Measurements from ENCODE around the gene GLS2. TPM values are rescaled to one million over a fixed set of nuclear protein-coding genes. Genes with fewer than 3 reads are reported as not detected.
A peak's percentile ranks its signal among the peaks of the same experiment; 100 is the strongest.

Gene GLS2
- total and polyA plus RNA-seq, 5 donors from 2014 or later, result 0.64 to 3.9 (median 1.3) TPM

- H3K4me3 Mint-ChIP-seq, result peak overlapping the region; percentile 86 to 93 (median 90)
- no peaks in the 10 kb centered on the region for H3K9me3 ChIP-seq (ENCODE audit: control insufficient read depth in 2 of 2, low read length in 2 of 2)
- peaks cover 17% of the 10 kb centered on the region for H3K4me1 ChIP-seq (ENCODE audit: control insufficient read depth, insufficient read depth, low read length, poor library complexity, severe bottlenecking)
- peak; percentile 8 to 20 for ATAC-seq (ENCODE audit: low read depth in 2 of 2)
- H3K27me3 Mint-ChIP-seq, result peaks cover 30% of the 10 kb centered on the region
- peak in 2 of 3 donors; percentile 18 to 26 for DNase-seq
- H3K9me3 Mint-ChIP-seq, result peaks cover 0 to 3% (median 0%) of the 10 kb centered on the region in 7 donors
- peak overlapping the region; percentile 21 for H3K4me3 ChIP-seq (ENCODE audit: low read depth, low read length)
- H3K27ac Mint-ChIP-seq, result peak overlapping the region in 2 of 3 donors; percentile 84 to 90
- H3K27ac ChIP-seq (ENCODE audit: insufficient read depth, low read length, poor library complexity, severe bottlenecking), result no peak overlapping the region
- peaks cover 12% of the 10 kb centered on the region for H3K27me3 ChIP-seq (ENCODE audit: control insufficient read depth, insufficient read depth, low read length)
- H3K4me1 Mint-ChIP-seq, result peaks cover 0 to 25% (median 10%) of the 10 kb centered on the region in 4 donors
- no peaks in the 10 kb centered on the region for H3K36me3 Mint-ChIP-seq
- H3K36me3 ChIP-seq (ENCODE audit: control insufficient read depth, insufficient read depth, low read length), result no peaks in the 10 kb centered on the region
Measured at GRCh38 chr12:56487448-56488040, 417 bp downstream of the GLS2 start.

GRCh38 chr12:56486694-56487093, 1.3 kb downstream of the GLS2 start:
- peaks cover 0 to 25% (median 10%) of the 10 kb centered on the region in 4 donors for H3K4me1 Mint-ChIP-seq

GRCh38 chr12:56484566-56484965, 3.4 kb downstream of the GLS2 start:
- H3K4me3 ChIP-seq (ENCODE audit: low read depth, low read length), result no peak overlapping the region
- Mint-ChIP-seq H3K36me3 (peaks cover 8% of the 10 kb centered on the region), H3K27me3 (peaks cover 7% of the 10 kb centered on the region), H3K27ac (no peak overlapping the region), H3K9me3 (no peaks in the 10 kb centered on the region), H3K4me1 (peaks cover 7 to 25% (median 15%) of the 10 kb centered on the region in 4 donors), H3K4me3 (no peak overlapping the region)
- H3K9me3 ChIP-seq (ENCODE audit: control insufficient read depth in 2 of 2, low read length in 2 of 2), result no peaks in the 10 kb centered on the region
- H3K27ac ChIP-seq (ENCODE audit: insufficient read depth, low read length, poor library complexity, severe bottlenecking), result no peak overlapping the region
- H3K4me1 ChIP-seq (ENCODE audit: control insufficient read depth, insufficient read depth, low read length, poor library complexity, severe bottlenecking), result peaks cover 17% of the 10 kb centered on the region
- H3K36me3 ChIP-seq (ENCODE audit: control insufficient read depth, insufficient read depth, low read length), result no peaks in the 10 kb centered on the region
- no peak for DNase-seq
- peaks cover 7% of the 10 kb centered on the region for H3K27me3 ChIP-seq (ENCODE audit: control insufficient read depth, insufficient read depth, low read length)
- no peak for ATAC-seq (ENCODE audit: low read depth in 2 of 2)

More at GRCh38 chr12:56486694-56487093, 1.3 kb downstream of the GLS2 start:
- no peaks in the 10 kb centered on the region for H3K9me3 ChIP-seq (ENCODE audit: control insufficient read depth in 2 of 2, low read length in 2 of 2)
- DNase-seq, result no peak
- H3K9me3 Mint-ChIP-seq, result peaks cover 0 to under 1% (median 0%) of the 10 kb centered on the region in 7 donors
- no peak overlapping the region for H3K4me3 ChIP-seq (ENCODE audit: low read depth, low read length)
- peaks cover 17% of the 10 kb centered on the region for H3K4me1 ChIP-seq (ENCODE audit: control insufficient read depth, insufficient read depth, low read length, poor library complexity, severe bottlenecking)
- peaks cover 12% of the 10 kb centered on the region for H3K27me3 ChIP-seq (ENCODE audit: control insufficient read depth, insufficient read depth, low read length)
- peak overlapping the region; percentile 67 to 89 (median 76) for H3K4me3 Mint-ChIP-seq
- H3K27ac Mint-ChIP-seq, result no peak overlapping the region
- H3K27me3 Mint-ChIP-seq, result peaks cover 28% of the 10 kb centered on the region
- no peak overlapping the region for H3K27ac ChIP-seq (ENCODE audit: insufficient read depth, low read length, poor library complexity, severe bottlenecking)
- H3K36me3 Mint-ChIP-seq, result no peaks in the 10 kb centered on the region
- no peak for ATAC-seq (ENCODE audit: low read depth in 2 of 2)
- no peaks in the 10 kb centered on the region for H3K36me3 ChIP-seq (ENCODE audit: control insufficient read depth, insufficient read depth, low read length)

DNA sequence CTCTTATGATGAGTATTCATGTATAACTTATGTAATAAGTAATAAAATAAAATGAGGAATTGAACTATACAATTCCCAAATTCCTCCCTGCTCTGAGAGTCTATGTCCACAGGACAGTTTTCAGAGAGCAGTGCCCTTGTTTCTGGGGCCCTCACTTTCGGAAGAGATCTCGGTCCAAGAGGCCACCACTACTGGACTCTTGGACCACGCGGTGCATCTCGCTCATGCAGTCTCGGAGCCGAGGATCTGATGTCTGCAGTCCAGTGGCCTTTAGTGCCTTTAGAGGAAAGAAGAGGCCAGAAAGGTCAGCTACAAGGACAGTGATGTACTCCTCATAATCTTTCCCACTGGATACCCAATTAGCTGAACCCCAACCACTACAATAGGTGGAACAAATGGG, 8.3 kb downstream of the GLS2 start:
- no peaks in the 10 kb centered on the region for H3K27me3 ChIP-seq (ENCODE audit: control insufficient read depth, insufficient read depth, low read length)
- ATAC-seq (ENCODE audit: low read depth in 2 of 2) (no peak), DNase-seq (no peak)
- H3K36me3 ChIP-seq (ENCODE audit: control insufficient read depth, insufficient read depth, low read length), result no peaks in the 10 kb centered on the region
- Mint-ChIP-seq H3K27ac (no peak overlapping the region), H3K27me3 (no peaks in the 10 kb centered on the region), H3K36me3 (peaks cover 8% of the 10 kb centered on the region), H3K9me3 (no peaks in the 10 kb centered on the region), H3K4me1 (peaks cover 0 to 9% (median 6%) of the 10 kb centered on the region in 4 donors), H3K4me3 (no peak overlapping the region)
- no peak overlapping the region for H3K4me3 ChIP-seq (ENCODE audit: low read depth, low read length)
- no peak overlapping the region for H3K27ac ChIP-seq (ENCODE audit: insufficient read depth, low read length, poor library complexity, severe bottlenecking)
- no peaks in the 10 kb centered on the region for H3K4me1 ChIP-seq (ENCODE audit: control insufficient read depth, insufficient read depth, low read length, poor library complexity, severe bottlenecking)
- H3K9me3 ChIP-seq (ENCODE audit: control insufficient read depth in 2 of 2, low read length in 2 of 2), result no peaks in the 10 kb centered on the region

DNA sequence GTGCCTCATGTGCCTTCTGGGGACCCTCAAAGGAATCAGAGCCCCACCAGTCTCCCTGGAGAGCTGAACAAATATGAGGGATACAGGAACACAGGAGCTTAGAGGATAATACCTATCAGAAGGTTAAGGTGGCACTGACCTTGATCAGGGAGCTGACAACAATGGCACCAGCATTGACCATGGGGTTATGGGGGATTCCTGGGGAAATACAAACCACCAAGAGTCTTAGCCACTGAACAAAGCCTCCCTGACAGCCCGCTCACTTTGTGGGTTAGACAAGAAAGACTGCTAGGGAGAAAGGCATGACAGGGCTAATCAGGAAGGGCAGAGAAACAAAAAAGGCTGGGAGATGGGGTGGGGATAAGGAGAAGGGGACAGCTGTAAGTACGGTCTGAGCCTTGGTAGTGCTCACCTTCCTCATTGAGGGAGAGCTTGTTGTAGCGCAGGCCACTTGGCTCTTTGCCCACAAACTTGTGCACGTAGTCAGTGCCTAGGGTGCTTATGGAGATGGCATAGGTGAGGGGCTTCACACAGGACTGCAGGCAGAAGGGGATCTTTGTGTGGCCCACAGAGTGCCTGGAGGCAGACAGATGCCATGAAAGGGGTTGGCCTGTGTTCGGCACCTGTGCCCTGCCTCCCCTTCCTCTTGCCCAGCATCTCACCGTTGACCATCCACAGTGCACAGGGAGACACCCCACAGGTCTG, 10.3 kb downstream of the GLS2 start:
- ATAC-seq (ENCODE audit: low read depth in 2 of 2) (no peak), DNase-seq (no peak)
- no peak overlapping the region for H3K4me3 ChIP-seq (ENCODE audit: low read depth, low read length)
- H3K27me3 ChIP-seq (ENCODE audit: control insufficient read depth, insufficient read depth, low read length), result no peaks in the 10 kb centered on the region
- H3K27ac ChIP-seq (ENCODE audit: insufficient read depth, low read length, poor library complexity, severe bottlenecking), result no peak overlapping the region
- no peaks in the 10 kb centered on the region for H3K9me3 Mint-ChIP-seq
- no peak overlapping the region for H3K4me3 Mint-ChIP-seq
- H3K4me1 ChIP-seq (ENCODE audit: control insufficient read depth, insufficient read depth, low read length, poor library complexity, severe bottlenecking), result no peaks in the 10 kb centered on the region
- H3K27me3 Mint-ChIP-seq, result no peaks in the 10 kb centered on the region
- peaks cover 0 to 12% (median 9%) of the 10 kb centered on the region in 4 donors for H3K4me1 Mint-ChIP-seq
- H3K27ac Mint-ChIP-seq, result no peak overlapping the region
- no peaks in the 10 kb centered on the region for H3K9me3 ChIP-seq (ENCODE audit: control insufficient read depth in 2 of 2, low read length in 2 of 2)
- H3K36me3 ChIP-seq (ENCODE audit: control insufficient read depth, insufficient read depth, low read length), result no peaks in the 10 kb centered on the region
- peaks cover 15% of the 10 kb centered on the region for H3K36me3 Mint-ChIP-seq

DNA sequence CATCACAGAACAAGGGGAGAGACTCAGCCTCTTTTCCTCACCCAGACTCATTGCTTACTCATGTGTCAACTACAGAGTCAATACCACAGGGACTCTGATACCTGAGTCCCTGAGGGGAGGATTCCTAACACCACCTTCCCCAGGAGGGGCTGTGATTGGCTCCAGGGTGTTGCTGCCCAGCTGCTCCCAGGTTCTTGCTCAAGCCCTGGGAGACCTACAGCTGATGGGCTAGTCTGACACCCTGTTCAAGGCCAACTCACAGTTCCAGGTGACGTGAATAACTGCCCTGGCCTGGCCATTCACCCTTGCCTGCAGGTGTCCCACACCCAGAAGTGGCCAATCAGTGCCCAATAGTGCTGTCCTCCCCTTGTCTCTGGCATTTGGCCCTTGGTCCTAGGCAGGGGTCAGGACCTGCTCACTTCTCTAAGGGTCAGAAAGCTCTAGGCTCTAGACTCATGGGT, 11.0 kb downstream of the GLS2 start:
- Histone ChIP-seq H3K9me3 (ENCODE audit: control insufficient read depth in 2 of 2, low read length in 2 of 2) (no peaks in the 10 kb centered on the region), H3K4me3 (ENCODE audit: low read depth, low read length) (no peak overlapping the region), H3K27me3 (ENCODE audit: control insufficient read depth, insufficient read depth, low read length) (no peaks in the 10 kb centered on the region), H3K4me1 (ENCODE audit: control insufficient read depth, insufficient read depth, low read length, poor library complexity, severe bottlenecking) (no peaks in the 10 kb centered on the region), H3K27ac (ENCODE audit: insufficient read depth, low read length, poor library complexity, severe bottlenecking) (no peak overlapping the region), H3K36me3 (ENCODE audit: control insufficient read depth, insufficient read depth, low read length) (no peaks in the 10 kb centered on the region)
- H3K4me3 Mint-ChIP-seq, result no peak overlapping the region
- DNase-seq, result no peak
- ATAC-seq (ENCODE audit: low read depth in 2 of 2), result no peak
- H3K4me1 Mint-ChIP-seq, result peaks cover 3 to 12% (median 9%) of the 10 kb centered on the region in 4 donors
- H3K36me3 Mint-ChIP-seq, result peaks cover 15% of the 10 kb centered on the region
- no peaks in the 10 kb centered on the region for H3K9me3 Mint-ChIP-seq
- H3K27ac Mint-ChIP-seq, result peak overlapping the region in 1 of 3 donors; percentile 38
- no peaks in the 10 kb centered on the region for H3K27me3 Mint-ChIP-seq

DNA sequence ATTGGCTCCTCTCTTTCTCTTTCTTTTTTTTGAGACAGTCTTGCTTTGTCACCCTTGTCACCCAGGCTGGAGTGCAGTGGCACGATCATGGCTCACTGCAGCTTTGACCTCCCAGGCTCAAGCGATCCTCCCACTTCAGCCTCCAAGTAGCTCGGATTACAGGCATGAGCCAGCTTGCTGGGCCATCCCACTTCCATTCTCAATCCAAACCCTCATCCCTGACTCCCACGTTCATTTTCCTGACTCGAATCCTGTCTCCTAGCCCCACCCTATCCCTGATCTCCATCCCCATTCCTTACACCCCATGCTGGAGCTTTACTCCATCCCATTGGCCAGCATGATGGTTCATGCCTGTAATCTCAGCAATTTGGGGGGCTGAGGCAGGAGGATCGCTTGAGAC, 11.8 kb downstream of the GLS2 start:
- no peak overlapping the region for H3K4me3 Mint-ChIP-seq
- H3K9me3 Mint-ChIP-seq, result no peaks in the 10 kb centered on the region
- no peaks in the 10 kb centered on the region for H3K27me3 ChIP-seq (ENCODE audit: control insufficient read depth, insufficient read depth, low read length)
- H3K9me3 ChIP-seq (ENCODE audit: control insufficient read depth in 2 of 2, low read length in 2 of 2), result no peaks in the 10 kb centered on the region
- peak overlapping the region in 1 of 3 donors; percentile 92 for H3K27ac Mint-ChIP-seq
- ATAC-seq (ENCODE audit: low read depth in 2 of 2) (no peak), DNase-seq (no peak)
- no peaks in the 10 kb centered on the region for H3K27me3 Mint-ChIP-seq
- peaks cover 15% of the 10 kb centered on the region for H3K36me3 Mint-ChIP-seq
- no peak overlapping the region for H3K4me3 ChIP-seq (ENCODE audit: low read depth, low read length)
- H3K27ac ChIP-seq (ENCODE audit: insufficient read depth, low read length, poor library complexity, severe bottlenecking), result no peak overlapping the region
- peaks cover 4% of the 10 kb centered on the region for H3K36me3 ChIP-seq (ENCODE audit: control insufficient read depth, insufficient read depth, low read length)
- no peaks in the 10 kb centered on the region for H3K4me1 ChIP-seq (ENCODE audit: control insufficient read depth, insufficient read depth, low read length, poor library complexity, severe bottlenecking)
- H3K4me1 Mint-ChIP-seq, result peaks cover 11 to 12% (median 12%) of the 10 kb centered on the region in 4 donors
